HEK293 (cell line): ENCODE measurements around the gene ADAMTS14.

ENCODE experiments used
- SETDB1 ChIP-seq: IDR thresholded peaks from one replicate; pipeline ENCODE4 v1.6.1; 2017; ENCODE audit warnings: mild to moderate bottlenecking, low read length, moderate library complexity, mixed read lengths; ENCODE audit not compliant: insufficient read length
- TCF7L2 ChIP-seq: IDR thresholded peaks from 2 replicates; pipeline ENCODE4 v1.6.1; 2011; ENCODE audit warnings: low read depth, mild to moderate bottlenecking, inconsistent platforms, low read length, moderate library complexity, borderline replicate concordance
- YY1 ChIP-seq: fragments of 450-650 bp; formaldehyde crosslinking; IDR thresholded peaks from 2 replicates; pipeline ENCODE4 v1.5.1; 2018; ENCODE audit warnings: missing biosample characterization, missing genetic modification characterization
- ZNF175 ChIP-seq: fragments of 450-650 bp; formaldehyde crosslinking; IDR thresholded peaks from 2 replicates; pipeline ENCODE4 v1.5.1; 2016; ENCODE audit warnings: missing biosample characterization, missing genetic modification characterization
- ZNF23 ChIP-seq: fragments of 450-650 bp; formaldehyde crosslinking; IDR thresholded peaks from 2 replicates; pipeline ENCODE4 v1.5.1; 2016; ENCODE audit warnings: missing biosample characterization, missing genetic modification characterization, borderline replicate concordance
- ZNF24 ChIP-seq: fragments of 450-650 bp; formaldehyde crosslinking; IDR thresholded peaks from 2 replicates; pipeline ENCODE4 v1.5.1; 2016; ENCODE audit warnings: missing biosample characterization, missing genetic modification characterization
- ZNF311 ChIP-seq: fragments of 450-650 bp; formaldehyde crosslinking; IDR thresholded peaks from 2 replicates; pipeline ENCODE4 v1.5.1; 2017; ENCODE audit warnings: missing biosample characterization, missing genetic modification characterization, borderline replicate concordance
- ZNF324 ChIP-seq: fragments of 450-650 bp; formaldehyde crosslinking; IDR thresholded peaks from 2 replicates; pipeline ENCODE4 v1.5.1; 2016; ENCODE audit warnings: missing biosample characterization, missing genetic modification characterization
- ZNF394 ChIP-seq: fragments of 450-650 bp; formaldehyde crosslinking; IDR thresholded peaks from 2 replicates; pipeline ENCODE4 v1.5.1; 2016; ENCODE audit warnings: missing biosample characterization, missing genetic modification characterization, mild to moderate bottlenecking, moderate library complexity, borderline replicate concordance
- ZNF416 ChIP-seq: fragments of 450-650 bp; formaldehyde crosslinking; IDR thresholded peaks from 2 replicates; pipeline ENCODE4 v1.5.1; 2016; ENCODE audit warnings: missing biosample characterization, missing genetic modification characterization
- ZNF776 ChIP-seq: fragments of 450-650 bp; formaldehyde crosslinking; IDR thresholded peaks from 2 replicates; pipeline ENCODE4 v1.5.0; 2017; ENCODE audit warnings: missing biosample characterization, missing genetic modification characterization, borderline replicate concordance
- TF ChIP-seq, protein P1 (sequence below): fragments of 450-650 bp; formaldehyde crosslinking; IDR thresholded peaks from 2 replicates; pipeline ENCODE4 v1.5.1; 2016; ENCODE audit warnings: missing biosample characterization, missing genetic modification characterization
- TF ChIP-seq, protein P2 (sequence below): fragments of 450-650 bp; IDR thresholded peaks from 2 replicates; pipeline ENCODE4 v1.5.1; 2018; ENCODE audit warnings: missing biosample characterization, missing genetic modification characterization
- TF ChIP-seq, protein P3 (sequence below): fragments of 450-650 bp; formaldehyde crosslinking; IDR thresholded peaks from 2 replicates; pipeline ENCODE4 v1.5.1; 2016; ENCODE audit warnings: missing biosample characterization, missing genetic modification characterization

DNA sequence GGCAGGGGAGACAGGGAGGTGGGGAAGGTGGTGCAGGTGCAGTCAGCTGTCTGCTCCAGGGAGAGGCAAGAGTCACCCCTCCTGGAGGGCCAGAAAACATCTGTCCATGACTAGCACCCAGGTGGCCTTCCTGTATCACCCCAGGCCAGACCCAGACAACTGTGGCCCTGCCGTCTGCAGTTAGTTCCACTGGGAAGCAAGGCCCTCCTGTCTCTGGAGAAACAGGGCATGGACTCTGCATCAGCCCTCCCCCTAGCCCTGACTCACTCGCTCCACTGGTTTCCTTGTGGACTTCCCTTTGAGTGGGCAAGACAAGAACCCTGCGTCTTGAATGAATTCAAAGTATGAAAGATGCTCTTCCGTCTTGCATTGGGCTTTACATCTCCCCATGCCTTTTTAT, 100.3 kb downstream of the ADAMTS14 start:
- TF ChIP-seq TCF7L2: no peak
- no peak for TF ChIP-seq ZNF23
- TF ChIP-seq, protein P1, sequence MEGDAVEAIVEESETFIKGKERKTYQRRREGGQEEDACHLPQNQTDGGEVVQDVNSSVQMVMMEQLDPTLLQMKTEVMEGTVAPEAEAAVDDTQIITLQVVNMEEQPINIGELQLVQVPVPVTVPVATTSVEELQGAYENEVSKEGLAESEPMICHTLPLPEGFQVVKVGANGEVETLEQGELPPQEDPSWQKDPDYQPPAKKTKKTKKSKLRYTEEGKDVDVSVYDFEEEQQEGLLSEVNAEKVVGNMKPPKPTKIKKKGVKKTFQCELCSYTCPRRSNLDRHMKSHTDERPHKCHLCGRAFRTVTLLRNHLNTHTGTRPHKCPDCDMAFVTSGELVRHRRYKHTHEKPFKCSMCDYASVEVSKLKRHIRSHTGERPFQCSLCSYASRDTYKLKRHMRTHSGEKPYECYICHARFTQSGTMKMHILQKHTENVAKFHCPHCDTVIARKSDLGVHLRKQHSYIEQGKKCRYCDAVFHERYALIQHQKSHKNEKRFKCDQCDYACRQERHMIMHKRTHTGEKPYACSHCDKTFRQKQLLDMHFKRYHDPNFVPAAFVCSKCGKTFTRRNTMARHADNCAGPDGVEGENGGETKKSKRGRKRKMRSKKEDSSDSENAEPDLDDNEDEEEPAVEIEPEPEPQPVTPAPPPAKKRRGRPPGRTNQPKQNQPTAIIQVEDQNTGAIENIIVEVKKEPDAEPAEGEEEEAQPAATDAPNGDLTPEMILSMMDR (tag by site-specific recombination): no peak
- TF ChIP-seq ZNF324: no peak
- TF ChIP-seq, protein P2, sequence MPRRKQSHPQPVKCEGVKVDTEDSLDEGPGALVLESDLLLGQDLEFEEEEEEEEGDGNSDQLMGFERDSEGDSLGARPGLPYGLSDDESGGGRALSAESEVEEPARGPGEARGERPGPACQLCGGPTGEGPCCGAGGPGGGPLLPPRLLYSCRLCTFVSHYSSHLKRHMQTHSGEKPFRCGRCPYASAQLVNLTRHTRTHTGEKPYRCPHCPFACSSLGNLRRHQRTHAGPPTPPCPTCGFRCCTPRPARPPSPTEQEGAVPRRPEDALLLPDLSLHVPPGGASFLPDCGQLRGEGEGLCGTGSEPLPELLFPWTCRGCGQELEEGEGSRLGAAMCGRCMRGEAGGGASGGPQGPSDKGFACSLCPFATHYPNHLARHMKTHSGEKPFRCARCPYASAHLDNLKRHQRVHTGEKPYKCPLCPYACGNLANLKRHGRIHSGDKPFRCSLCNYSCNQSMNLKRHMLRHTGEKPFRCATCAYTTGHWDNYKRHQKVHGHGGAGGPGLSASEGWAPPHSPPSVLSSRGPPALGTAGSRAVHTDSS (tag by site-specific recombination): no peak
- TF ChIP-seq ZNF24: no peak
- no peak for TF ChIP-seq ZNF175 (tag by site-specific recombination)
- TF ChIP-seq YY1 (tag by site-specific recombination): no peak
- no peak for TF ChIP-seq ZNF416
- no peak for TF ChIP-seq ZNF394 (tag by site-specific recombination)
- no peak for TF ChIP-seq ZNF776 (tag by site-specific recombination)
- TF ChIP-seq SETDB1: no peak
- TF ChIP-seq, protein P3, sequence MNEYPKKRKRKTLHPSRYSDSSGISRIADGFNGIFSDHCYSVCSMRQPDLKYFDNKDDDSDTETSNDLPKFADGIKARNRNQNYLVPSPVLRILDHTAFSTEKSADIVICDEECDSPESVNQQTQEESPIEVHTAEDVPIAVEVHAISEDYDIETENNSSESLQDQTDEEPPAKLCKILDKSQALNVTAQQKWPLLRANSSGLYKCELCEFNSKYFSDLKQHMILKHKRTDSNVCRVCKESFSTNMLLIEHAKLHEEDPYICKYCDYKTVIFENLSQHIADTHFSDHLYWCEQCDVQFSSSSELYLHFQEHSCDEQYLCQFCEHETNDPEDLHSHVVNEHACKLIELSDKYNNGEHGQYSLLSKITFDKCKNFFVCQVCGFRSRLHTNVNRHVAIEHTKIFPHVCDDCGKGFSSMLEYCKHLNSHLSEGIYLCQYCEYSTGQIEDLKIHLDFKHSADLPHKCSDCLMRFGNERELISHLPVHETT: no peak
- no peak for TF ChIP-seq ZNF311 (tag by site-specific recombination)
